ENCODE data around the gene MEI4.
"Not testable (repeated sequence)": the region's sequence is repeated elsewhere in the genome, so short reads cannot be mapped to it uniquely, and the experiment has no call there.

Gene MEI4, protein sequence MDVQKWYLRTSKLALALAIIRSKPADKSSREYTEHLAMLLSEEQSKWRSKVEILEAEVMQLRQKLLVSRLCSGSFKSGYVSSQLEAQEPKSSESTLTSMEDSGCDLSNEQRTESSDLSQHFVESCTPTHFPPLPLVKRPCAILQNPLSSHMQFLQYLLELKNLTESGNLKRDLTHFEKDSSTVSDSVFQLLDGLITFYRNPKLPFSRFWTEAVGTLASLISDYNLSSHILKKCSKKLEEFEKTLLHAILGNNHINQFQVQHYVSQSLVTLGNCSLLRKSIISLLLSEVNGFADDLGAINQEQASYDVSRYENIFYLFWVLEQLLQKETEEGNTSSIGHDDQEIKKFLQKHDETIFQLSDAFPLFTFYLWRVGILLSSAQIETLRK

DNA sequence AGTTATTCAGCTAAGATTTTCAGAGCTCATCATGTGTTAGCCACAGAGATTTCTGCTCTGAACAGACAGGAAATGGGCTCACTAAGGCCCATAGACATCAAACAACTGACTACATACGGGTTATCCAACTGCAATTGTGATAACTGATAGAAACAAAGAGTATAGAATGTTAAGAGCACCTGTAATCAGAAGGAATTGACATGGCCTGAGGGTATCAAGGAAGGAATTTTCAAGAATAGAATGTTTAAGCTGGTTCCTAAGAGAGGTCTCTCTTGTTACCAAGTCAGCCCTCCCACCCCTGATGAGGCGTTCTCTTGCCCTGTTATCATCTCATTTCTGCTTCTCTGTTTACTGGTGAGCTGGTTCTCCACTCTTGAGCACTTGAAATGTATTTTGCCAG, at the start of gene MEI4:
MEI4 (plus strand) TSS at position 301 of the 400 bp plus-strand sequence. CDS start 37,633 bp downstream, outside the sequence.
- no peak for DNase-seq

DNA sequence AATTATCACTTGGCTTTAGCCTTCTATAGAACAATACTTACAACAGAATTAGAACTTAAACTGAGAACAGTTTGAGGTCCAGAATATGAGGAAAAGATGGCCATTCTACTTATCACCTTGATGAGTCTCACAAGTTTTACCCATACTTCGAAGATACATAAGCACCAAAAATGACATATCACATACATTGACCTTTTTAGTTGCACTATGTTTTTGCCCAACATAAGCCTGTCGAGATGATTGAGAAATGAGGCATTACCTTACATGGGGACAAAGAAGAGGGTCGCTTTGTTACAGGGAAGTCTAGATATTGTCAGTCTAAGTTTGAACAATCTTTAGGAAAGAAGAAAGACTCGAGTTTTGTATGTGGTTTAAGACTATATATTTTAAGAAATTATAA, 48.4 kb upstream of the MEI4 start:
- no peak for DNase-seq

DNA sequence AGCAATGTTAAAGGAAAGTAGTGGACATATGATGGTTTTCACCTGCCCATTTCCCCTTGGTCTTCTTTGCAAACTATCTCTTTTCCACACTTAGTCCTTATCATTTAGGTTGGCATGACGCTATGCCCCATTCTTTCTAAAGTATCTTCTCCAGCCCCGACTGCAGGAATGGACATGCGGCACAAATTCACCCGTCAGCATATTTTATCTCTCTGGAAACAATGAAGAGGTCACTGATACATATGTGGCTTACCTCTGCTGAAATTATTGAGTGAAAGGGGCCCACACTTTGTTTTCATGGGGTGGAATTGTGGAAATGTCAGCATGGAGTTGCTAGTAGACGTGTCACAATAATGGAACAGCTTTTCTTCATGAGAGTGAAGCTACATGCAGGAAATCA, 45.8 kb upstream of the MEI4 start:
- no peak for DNase-seq

DNA sequence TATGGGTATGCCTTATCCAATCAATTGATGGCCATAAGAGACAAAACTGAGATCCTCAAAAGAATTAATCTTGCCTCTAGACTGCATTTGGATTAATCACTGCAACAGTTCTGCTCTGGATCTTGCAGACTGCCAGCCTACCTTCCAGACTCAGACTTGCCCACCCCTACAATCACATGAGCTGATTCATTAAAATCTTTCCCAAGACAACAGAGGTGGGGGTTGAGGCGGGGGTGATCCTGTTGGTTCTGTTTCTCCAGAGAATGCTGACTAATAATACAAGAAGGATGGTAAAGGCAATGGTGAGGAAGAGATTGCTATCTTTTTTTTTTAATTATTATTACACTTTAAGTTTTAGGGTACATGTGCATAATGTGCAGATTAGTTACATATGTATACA, 43.7 kb upstream of the MEI4 start:
- DNase-seq: no peak

DNA sequence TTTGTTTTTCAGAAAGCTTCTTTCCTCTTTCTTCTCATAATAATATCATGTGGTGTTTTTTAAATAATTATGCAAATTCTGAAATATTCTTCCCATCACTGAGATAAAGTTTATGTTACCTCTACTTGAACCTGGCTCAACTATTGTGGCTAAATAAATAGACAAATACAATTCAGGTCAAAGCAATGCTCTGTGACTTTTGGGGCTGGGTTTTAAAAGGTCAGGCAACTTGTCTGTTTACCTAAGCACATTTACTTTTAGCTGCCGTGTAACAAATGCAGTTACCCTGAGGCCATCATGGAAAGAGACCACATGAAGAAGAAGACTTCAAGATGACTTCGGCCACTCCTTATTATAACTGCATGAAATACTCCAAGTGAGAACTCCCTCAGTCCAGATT, 33.7 kb upstream of the MEI4 start:
- DNase-seq: no peak

DNA sequence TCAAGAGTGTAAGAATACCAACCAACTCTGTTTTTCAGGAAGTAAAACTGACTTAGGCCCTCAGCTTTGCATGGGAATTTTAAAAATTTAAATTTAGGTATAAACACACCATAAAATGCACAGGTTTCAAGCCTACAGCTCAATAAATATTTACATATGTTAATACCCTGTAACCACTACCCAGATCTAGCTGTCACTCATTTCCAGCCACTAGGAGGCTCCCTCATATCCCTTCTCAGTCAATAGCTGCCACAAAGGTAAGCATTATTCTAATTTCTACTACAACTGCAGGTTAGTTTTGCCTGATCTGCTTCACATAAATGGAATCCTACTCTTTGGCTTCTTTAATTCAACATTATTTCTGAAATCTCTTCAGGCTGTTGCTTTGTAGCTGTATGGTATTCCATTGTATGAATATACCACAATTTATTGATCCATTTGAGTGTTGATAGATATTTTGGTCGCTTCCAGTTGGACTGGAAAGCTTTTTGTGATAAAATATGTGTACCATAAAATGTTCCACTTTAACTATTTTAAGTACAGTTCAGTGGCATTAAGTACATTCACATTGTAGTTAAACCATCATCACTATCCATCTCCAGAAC, 32.5 kb upstream of the MEI4 start:
- no peak for DNase-seq

DNA sequence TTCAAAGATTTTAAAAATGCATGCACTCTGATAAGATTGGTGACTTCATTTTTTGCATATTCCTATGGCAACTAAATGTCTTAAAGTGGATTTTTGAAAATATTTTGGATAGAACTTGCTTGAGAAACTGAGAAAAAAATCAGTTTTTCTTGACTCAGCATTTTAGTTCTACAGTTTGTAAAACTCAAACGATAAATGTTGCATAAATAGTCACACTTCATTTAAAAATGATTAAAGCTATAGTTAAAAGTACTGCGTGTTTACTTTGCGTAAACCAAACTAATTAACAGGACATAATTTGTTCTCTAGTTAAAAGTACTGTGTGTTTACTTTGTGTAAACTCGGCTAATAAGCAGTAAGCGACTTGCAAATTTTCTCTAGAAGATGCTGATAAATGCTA, 28.3 kb upstream of the MEI4 start:
- DNase-seq: no peak

DNA sequence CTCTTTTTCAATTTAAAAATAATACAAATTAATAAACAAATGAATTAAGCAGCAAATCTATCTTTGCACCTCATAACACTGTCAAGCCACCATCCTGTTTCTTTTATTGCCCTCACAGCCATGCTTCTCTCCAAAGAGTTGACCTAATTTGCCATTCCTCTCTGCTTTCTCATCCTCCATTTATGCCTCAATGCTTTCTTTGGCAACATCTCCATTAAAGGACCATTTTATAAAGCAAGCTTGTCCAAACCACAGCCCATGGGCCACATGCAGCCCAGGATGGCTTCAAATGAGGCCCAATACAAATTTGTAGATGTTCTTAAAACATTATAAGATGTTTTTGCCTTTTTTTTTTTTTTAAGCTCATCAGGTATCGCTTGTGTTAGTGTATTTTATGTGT, 26.4 kb upstream of the MEI4 start:
- no peak for DNase-seq

DNA sequence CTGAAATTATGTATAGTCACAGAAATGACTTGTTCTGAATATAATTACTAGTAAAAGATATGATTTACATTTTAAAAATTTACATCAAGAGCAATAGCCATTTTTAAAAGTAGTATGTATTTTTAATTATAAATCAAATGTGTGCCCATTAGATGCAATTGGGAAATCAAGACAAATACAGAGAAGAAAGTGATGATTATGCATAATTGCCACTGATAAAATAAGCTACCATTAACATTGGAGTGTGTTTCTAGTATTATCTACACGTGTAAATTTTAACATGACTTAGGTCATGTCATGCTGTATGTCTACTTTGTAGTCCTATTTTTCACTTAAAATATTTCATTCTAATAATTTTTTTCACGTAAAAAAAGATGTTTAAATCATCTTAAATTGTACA, 22.8 kb upstream of the MEI4 start:
- no peak for DNase-seq

DNA sequence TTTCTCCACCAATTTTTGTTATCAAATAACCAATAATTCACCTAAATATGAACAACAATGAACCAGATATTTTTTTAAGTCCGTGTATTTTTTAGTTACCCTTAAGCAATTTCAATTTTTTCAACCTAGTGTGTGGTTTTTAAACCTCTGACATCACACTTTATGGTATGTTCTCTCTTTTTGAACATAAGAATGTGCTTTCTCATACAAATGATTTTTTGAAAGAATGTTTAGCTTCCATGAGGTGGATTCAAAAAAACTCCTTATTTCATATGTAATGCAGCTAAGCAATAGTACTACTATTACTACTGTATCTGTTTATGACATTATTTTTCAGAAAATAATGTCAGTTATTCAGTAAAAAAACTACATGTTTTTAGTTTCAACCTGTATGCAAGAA, 19.4 kb upstream of the MEI4 start:
- no peak for DNase-seq

DNA sequence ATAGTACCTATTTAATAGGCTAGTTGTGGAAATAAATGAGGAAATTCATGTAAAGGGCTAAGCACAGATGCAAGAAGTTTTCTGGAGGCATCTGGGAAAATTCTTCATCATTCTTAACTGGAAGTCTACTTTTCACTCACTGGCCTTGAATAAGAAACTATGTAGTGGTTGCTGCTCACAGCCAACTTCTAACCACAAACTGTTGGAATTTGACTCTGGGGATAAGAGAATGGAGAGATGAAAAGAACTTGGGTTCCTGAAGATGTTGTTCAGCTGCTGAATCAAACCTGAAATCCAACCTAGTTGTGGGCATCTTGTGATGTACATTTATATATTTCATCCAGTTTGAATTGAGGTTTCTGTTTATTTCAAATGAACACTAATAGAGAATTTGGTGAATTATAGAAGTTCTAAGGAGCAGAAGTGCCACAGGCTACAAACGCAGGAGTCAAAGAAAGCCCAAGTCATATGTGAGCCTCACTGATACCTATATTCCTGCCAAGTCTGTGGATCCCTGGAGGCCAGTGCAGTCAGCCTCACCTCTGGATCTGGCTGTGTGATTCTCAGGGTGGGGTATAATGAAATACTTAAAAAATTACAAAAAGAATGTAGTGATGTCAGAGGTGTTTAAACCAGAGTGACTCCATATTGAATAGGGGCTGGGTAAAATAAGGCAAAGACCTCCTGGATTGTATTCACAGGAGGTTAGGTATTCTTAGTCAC, 18.7 kb upstream of the MEI4 start:
- DNase-seq: no peak

DNA sequence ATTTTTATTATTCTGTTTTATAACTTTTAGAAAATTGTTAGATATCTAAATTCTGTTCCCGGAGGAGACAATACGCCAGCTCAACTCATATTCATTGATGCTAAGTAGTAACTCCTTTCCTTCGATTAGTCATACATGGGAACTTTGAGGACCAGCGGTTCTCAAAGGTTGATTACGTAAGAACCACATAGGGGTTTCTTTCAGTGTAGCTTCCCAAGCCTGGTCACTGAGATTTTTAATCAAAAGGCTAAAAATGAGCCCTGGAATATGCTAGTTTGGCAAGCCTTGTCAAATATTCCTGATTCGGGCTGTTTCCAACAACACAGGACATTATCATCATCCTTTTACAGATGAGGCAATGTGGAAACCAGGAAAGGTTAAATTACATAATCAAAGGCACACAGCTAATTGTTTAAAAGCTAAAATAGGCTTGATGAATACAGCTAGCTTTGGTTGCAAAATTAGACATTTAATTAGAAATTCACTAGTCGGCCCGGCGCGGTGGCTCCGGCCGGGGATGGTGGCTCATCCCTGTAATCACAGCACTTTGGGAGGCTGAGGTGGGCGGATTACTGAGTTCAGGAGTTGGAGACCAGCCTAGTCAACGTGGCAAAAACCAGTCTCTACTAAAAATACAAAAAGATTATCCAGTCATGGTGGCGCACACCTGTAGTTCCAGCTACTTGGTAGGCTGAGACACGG, 14.6 kb upstream of the MEI4 start:
- DNase-seq: no peak

DNA sequence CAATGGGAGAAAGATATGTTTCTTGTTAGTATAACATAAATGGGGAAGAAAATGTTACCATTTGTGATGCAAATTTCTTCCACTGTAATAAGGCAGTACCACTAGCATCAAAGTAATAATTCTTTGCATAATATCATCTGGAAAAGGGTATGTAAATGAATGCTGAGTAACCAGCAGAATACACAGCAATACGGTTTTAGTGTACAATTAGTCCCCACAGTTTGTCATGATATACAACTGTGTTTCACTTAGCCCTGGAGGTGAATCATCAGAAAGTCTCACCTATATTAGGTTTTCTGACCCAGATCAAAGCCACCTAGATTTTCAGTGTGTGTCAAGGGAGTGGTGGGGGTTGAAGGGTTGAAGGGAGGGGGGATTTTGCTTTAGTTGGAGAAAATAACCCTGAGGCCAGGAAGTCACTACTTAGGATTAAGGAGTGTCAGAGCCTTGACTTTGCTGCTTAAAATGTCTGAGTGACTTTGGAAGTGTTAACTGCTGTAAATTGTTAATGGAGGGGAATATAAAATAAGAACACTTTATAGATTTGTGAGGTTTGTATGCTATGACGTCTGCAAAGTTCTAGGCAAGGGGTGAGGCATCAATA, 8.6 kb upstream of the MEI4 start:
- DNase-seq: no peak

DNA sequence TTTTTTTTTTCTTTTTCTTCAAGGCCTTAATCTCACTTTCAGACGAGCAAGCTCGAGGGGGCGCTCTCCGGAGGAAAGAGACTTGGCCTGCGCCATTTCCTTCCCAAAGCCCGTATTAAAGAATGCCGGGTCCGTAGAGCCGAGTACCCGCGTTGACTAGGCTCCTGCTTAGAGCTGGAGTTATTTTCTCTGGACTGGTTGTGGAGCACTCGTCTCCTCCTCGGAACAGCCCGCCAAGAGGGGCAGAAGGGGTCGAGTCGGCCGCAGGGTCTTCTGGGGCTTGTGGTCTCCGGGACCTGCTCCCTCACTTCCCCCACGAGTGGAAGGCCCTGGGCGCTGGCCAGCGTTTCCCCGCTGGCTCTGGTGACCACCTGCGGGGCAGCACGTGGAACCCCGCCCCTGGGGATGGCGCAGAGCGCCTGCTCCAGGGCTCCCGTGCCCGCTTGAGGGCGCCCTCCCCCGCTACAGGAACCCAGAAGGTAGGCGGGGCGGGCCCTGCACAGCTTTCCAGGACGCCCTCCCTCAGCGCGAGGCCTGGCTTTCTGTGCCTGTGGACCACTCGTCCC, 2.7 kb upstream of the MEI4 start:
- DNase-seq: peak in 1 of 2 experiments; percentile 1

DNA sequence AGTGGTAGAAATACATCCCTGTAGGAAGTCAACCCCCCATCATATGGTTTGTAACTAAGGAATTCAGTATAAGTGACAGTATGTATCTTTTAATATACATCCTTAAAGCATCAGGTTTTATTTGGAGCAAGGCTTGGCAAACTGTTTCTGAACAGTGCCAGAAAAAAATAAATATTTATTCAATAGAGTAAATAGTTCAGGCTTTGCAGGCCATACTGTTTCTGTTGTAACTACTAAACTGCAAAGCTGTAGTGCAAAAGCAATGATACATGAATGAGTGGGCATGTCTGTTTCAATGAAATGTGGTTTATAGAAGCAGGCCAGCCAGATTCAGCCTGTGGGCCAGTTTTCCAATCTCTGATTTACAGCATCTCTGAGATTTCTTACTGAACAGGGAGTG, 977 bp downstream of the MEI4 start:
- no peak for DNase-seq

DNA sequence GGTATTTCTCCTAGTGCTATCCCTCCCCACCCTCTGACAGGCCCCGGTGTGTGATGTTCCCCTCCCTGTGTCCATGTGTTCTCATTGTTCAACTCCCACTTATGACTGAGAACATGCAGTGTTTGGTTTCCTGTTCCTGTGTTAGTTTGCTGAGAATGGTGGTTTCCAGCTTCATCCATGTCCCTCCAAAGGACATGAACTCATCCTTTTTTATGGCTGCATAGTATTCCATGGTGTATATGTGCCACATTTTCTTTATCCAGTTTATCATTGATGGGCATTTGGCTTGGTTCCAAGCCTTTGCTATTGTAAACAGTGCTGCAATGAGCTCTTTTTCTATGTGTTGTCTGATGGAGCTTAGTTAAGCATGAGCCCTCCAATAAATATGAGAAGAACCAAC, 2.2 kb downstream of the MEI4 start:
- DNase-seq: not testable (repeated sequence)

DNA sequence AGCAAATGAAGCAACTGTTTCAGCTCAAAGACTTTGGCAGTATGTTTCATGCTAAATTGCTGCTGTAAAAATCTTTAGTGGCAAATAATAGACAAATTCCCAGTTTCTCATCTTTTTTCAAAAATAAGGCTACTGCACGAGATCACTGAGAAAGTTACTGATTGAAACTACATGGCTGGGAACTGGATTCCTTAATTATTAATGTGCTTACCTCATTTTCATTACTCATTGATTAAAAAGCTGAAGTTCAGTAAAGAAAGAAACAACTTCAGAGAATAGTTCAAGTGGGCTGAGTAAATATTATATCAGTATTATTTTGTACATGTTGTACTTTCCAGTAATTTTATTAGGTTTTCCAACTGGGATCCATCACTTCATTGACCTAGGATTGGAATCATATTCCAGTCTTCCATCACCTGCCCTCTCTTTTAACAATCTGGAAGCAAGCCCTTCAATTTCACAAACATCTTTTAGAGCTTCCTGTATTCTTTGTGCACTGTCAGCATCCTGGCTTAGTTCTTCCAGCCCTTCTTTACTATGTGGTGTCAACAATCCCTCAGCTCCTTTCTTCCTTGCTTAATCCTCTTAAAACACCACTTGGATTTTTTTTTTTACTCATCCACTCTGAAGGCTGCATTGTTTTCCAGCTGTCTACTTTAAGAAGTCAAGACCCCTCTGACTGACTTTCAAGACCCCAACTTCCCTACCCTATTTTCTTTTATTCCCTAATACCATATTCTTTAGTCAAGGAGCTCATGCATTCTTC, 4.3 kb downstream of the MEI4 start:
- DNase-seq: no peak

DNA sequence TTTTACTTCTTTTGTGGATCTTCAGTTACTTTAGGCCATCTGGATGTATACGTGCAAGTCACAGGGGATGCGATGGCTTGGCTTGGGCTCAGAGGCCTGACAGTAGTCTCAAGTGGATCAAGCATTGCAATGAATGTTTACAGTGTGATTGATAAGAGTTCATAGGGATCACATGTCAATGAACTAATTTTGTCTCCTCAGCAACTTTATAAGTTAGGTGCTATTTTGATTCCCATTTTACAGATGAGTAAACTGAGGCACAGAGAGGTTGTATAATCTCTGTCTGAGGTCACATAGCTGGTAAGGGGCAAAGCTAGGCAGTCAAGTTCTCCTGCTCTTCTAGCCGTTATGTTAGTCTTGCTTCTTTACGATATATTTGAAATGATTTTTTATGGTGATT, 13.5 kb downstream of the MEI4 start:
- DNase-seq: no peak

DNA sequence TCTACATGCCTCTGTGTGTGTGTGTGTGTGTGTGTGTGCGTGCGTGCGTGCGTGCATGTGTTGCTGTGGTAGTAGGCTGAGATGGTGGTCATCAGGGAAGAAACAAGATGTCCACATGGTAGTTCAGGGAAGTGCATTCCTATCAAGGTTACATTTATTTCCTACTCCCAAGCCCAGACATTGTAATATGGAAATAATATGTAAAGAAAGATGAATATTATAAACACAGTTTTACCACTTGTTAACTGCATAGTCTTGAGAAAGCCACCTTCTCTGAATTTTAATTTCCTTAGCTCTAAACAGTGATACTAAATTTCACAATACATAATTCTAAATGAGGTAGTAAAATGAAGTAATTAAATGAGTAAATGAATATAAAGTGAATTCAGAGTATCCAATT, 14.0 kb downstream of the MEI4 start:
- no peak for DNase-seq

DNA sequence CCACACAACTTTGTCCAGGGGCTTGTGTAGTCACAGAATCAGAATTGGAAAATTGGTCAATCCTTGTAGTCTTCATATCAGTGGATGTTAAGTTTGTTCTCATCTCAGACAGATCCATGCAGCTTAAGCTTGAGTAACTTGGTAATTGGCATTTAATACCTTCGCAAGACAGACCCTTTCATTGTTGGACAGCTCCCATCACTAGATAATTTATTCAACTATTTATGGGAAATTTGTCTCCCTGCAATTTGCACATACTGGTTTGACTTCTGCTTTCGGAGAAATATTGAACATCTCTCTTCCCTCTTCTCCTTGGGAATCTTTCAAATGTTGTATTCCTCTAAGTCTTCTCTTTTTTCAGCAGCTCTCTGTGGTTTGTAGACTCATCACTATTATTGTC, 17.1 kb downstream of the MEI4 start:
- no peak for DNase-seq

DNA sequence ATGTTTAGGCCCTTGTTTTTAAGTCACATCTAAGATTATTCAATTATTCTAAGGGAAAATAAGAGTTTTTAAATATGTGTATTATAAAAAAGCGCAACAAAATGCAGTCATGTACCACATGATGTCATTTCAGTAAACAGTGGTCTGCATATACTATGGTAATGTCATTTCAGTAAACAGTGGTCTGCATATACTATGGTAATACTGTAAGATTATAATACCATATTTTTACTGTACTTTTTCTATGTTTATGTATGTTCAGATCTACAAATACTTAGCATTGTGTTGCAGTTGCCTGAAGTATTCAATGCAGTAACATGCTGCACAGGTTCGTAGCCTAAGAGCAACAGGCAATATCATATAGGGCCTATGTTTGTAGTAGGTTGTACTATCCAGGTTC, 21.4 kb downstream of the MEI4 start:
- DNase-seq: no peak

DNA sequence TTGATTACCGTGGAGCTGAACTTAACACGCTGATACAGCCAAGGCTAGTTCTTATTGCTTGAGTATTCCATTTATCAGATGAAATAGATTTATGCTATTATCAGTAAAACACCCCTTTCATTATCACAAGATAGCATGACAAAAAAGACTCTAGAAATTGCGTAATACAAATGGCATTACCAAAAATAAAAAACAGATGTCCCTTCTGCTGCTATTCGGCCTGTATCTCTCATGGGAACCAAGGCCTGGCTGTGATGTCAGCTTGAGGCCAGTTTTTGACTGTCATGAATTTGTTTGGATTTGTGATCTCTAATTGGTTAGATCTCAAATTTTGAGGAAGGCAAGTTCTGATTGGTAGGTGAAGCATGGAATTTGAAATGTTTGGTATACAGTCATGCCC, 25.2 kb downstream of the MEI4 start:
- DNase-seq: no peak
